GM06990 (cell line): Measurements from ENCODE around the gene IRX6.

Experiments
- DNase-seq: peaks from one replicate; pipeline ENCODE4 v3.0.0-alpha.2; 2011; ENCODE audit not compliant: insufficient read length; ENCODE audit errors: extremely low read depth
- H3K27me3 ChIP-seq: replicated peaks from 2 replicates; pipeline ENCODE4 v1.6.0; 2011; ENCODE audit warnings: low read length; ENCODE audit not compliant: control insufficient read depth, insufficient read depth
- H3K36me3 ChIP-seq: 2 replicates; pipeline ENCODE4 v1.5.1; 2011; ENCODE audit warnings: low read length; ENCODE audit not compliant: control insufficient read depth, insufficient read depth
- H3K4me3 ChIP-seq: replicated peaks from 2 replicates; pipeline ENCODE4 v1.5.1; 2011; ENCODE audit warnings: low read depth, mild to moderate bottlenecking, control low read depth, low read length
- TF ChIP-seq, protein P1 (sequence below): IDR thresholded peaks from 2 replicates; pipeline ENCODE4 v1.5.1; 2011; ENCODE audit warnings: low read length, control low read depth, mild to moderate bottlenecking, inconsistent platforms; ENCODE audit not compliant: insufficient read depth, poor library complexity, severe bottlenecking

The IRX6 gene

DNA sequence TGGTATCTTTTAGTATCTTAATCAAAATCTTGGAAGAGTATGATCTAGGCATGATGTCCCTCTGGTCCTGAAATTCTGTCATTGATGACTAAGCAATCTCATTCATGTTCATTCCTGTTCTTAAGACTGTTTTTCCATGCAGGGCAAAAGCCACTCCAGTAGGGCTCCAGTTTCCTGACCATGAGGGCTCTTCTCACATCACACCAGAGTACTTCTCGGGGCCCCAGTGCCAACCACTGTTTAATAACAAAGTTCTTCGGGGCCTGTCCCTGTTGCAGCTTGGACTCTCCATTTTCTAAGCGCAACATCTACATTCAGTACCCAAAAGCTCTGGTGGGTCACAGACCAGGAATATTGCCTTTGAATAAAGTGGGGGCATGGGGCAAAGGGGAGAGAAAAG is 52.0 kb downstream of the IRX6 start:
- Histone ChIP-seq H3K4me3 (no peak overlapping the region), H3K27me3 (no peaks in the 10 kb centered on the region; the same call in 1 of the 2 replicates), H3K36me3 (no peaks in the 10 kb centered on the region)
- TF ChIP-seq, protein P1, sequence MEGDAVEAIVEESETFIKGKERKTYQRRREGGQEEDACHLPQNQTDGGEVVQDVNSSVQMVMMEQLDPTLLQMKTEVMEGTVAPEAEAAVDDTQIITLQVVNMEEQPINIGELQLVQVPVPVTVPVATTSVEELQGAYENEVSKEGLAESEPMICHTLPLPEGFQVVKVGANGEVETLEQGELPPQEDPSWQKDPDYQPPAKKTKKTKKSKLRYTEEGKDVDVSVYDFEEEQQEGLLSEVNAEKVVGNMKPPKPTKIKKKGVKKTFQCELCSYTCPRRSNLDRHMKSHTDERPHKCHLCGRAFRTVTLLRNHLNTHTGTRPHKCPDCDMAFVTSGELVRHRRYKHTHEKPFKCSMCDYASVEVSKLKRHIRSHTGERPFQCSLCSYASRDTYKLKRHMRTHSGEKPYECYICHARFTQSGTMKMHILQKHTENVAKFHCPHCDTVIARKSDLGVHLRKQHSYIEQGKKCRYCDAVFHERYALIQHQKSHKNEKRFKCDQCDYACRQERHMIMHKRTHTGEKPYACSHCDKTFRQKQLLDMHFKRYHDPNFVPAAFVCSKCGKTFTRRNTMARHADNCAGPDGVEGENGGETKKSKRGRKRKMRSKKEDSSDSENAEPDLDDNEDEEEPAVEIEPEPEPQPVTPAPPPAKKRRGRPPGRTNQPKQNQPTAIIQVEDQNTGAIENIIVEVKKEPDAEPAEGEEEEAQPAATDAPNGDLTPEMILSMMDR: no peak
- no peak for DNase-seq

DNA sequence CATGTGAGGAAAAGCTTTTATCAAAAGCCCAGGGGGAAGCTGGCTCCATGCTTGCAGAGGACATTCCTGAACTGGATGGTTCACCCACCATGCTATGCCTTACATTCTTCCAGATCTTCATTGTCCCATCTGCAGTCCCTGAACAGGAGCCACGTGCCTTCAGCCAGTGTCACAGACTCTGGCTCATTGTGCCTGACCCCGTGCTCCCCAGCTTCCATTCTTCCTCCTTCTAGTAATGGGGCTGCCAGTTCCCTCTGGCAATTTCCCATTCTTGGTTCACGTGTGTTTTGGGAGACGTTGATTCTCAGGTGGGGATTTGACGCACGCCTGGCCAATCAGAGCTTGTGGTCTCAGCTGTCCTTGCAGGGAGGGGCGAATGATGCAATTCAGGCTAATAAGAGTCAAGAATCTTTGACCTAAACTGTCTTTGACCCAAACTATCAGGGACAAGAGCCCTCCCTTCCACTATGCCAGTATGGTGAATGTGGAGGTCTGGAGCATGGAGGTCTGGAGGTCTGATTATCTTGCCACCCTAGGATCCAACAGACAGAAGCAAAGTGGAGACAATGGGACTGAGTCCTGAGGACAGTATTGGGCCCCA is 52.7 kb downstream of the IRX6 start:
- no peak for DNase-seq
- TF ChIP-seq, protein P1: no peak
- H3K4me3 ChIP-seq: no peak overlapping the region
- H3K27me3 ChIP-seq: no peaks in the 10 kb centered on the region
- H3K36me3 ChIP-seq: no peaks in the 10 kb centered on the region

DNA sequence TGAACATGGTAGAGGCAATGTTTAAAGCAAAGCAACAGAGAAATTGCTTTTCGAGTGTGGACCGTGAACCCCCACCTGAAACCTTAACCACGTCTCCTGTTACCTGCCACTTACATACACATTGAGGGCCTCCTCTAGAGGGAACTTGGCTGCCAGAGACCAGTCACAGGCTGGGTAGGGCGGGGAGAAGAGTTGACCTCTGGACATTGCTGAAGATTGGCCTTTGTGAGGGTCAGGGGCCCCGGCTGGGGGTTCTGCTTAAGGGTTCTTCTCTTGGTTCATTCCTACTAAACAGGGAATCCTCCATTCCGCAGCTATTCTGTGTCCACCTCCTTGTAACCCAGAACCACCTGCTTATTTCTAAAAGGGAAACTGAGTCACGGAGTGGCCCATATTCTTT is 53.8 kb downstream of the IRX6 start:
- DNase-seq: no peak
- H3K27me3 ChIP-seq: no peaks in the 10 kb centered on the region
- TF ChIP-seq, protein P1: no peak
- no peak overlapping the region for H3K4me3 ChIP-seq
- H3K36me3 ChIP-seq: no peaks in the 10 kb centered on the region

DNA sequence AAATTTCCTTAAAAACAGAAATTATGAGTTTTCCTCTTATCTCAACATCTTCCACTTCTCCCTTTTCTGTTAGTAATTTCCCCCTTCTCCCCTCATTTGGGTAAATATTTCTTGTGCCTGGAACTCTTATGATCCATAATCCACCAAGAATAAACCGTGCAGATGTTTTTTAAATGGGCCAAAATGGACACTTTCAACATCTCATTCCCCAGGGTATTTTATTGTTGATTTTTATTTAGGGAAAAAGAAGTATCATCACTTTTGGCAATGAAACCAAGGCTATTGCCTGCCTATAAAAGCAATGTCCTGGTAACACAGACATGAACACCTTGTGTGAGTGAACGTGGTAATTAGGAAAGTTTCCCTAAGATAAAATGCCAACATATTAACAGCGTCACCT is 54.6 kb downstream of the IRX6 start:
- DNase-seq: no peak
- Histone ChIP-seq H3K36me3 (no peaks in the 10 kb centered on the region), H3K27me3 (no peaks in the 10 kb centered on the region), H3K4me3 (no peak overlapping the region)
- TF ChIP-seq, protein P1: no peak

DNA sequence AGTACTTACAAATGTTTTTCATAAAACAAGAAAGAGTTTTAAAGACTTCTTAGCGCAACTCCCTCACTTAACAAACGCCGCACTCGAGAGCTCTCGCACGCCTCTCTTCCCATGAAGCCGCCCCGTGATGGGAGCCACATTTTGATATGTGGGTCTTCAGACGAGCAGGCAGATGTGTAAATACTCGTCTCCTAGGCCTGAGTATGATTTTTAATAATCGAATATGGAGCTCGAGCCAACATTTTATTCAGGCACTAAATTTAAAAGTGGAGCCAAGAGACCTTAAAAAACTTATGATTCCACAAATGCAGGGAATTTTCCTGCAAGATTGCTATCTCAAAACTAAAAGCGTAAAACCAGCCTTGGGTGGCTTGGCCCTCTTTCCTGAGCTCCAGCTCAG is 55.4 kb downstream of the IRX6 start:
- DNase-seq: no peak
- no peak overlapping the region for H3K4me3 ChIP-seq
- H3K36me3 ChIP-seq: no peaks in the 10 kb centered on the region
- H3K27me3 ChIP-seq: no peaks in the 10 kb centered on the region
- TF ChIP-seq, protein P1: no peak

DNA sequence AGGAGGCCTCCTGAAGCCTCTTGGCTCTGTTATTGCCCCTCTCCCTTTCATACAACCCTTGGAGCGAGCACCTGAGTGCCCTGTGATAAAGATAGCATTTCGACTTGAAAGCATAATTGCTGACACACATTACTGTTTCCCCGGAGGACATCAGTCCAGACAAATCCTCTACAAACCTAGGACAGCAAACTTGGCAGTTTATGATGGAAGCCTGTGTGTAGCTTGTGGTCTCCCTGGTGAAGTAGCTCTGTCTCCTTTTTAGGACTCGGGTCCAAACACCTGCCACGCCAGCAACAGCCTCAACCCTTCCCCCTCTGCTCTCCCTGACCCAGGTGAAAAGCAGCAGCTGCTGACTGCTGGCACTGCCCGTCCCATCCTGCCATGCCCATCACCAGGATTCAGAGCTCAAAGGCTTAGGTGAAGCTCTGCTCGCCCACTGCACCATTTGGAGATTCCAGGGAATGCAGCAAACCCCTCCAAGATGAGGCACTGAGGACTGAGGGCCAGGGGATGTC is 55.9 kb downstream of the IRX6 start:
- no peak overlapping the region for H3K4me3 ChIP-seq
- DNase-seq: no peak
- TF ChIP-seq, protein P1: no peak
- H3K36me3 ChIP-seq: no peaks in the 10 kb centered on the region
- no peaks in the 10 kb centered on the region; the same call in 1 of the 2 replicates for H3K27me3 ChIP-seq
